Measurements from ENCODE around the gene SCN2B.
A peak's percentile ranks its signal among the peaks of the same experiment; 100 is the strongest.

Gene SCN2B

GRCh38 chr11:118174006-118174567 is 2.4 kb downstream of the SCN2B start:
- no peak for DNase-seq

GRCh38 chr11:118172356-118172755 is 4.1 kb downstream of the SCN2B start:
- no peak for DNase-seq

- peak; percentile 37 to 66 (median 59) for DNase-seq
Measured at GRCh38 chr11:118171269-118172062, 5.0 kb downstream of the SCN2B start.

- DNase-seq: no peak
Measured at GRCh38 chr11:118170882-118171268, 5.6 kb downstream of the SCN2B start.

GRCh38 chr11:118170231-118170630 is 6.2 kb downstream of the SCN2B start:
- no peak for DNase-seq

DNA sequence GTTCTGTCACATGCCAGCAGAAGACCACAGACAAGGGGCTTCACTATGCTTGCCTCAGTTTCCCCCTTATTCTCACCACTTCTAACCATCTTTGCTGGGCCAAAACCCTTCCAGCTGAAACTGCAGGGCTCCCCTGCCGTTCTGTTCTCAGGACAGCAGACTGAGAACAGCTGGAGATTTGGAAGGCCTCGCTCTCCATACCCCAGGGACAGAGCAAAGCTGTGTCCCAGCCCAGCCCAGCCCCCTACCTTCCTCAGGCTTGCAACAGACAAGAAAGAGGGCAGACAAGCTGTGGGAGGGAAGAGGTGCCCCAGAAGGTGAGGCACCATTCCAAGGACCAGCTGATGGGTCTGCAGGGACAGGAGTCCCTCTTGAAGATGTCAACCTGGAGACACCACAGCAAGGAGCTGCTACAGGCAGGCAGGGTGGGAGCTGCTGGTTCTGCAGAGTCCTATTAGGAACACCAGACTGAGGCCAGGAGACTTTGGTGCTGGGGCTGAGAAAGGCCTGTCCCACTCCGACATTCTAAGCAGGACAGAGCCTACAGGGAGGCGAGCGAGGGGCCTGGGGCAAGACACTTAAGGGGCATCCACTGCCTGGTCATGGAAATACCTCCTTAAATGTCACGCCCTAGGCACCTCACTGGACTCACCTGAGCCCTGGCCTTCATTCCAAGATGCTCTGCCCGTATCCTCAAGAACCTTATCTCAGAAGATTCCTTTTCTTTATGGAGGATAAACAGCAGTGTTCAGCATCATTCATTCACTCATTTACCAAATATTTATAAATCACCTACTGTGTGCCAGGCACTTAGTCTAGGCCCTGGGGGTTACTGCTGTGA is 6.9 kb downstream of the SCN2B start:
- no peak for DNase-seq

- no peak for DNase-seq
Measured at GRCh38 chr11:118168751-118169150, 7.7 kb downstream of the SCN2B start.

DNA sequence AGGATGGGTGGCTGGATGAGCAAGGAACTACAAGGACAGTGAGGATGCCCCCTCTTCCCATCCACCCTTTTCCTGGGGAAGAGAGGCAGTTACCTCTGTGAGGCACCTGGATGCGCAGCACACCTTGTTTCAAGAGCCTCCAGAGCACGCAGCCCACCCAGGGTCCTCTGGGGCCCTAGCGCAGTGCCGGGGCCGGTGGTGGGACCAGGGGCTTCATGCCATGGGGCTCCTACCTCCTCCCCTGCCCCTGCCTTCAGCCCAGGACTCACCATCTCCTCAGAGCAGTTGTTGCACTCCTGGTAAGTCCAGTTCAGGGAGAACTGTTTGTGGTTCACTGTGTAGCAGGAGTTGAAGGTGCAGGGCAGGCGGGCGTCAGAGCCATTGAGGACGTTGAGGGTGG is 8.1 kb downstream of the SCN2B start:
- DNase-seq: no peak

GRCh38 chr11:118167906-118168305 is 8.5 kb downstream of the SCN2B start:
- no peak for DNase-seq

GRCh38 chr11:118167253-118167652 is 9.2 kb downstream of the SCN2B start:
- no peak for DNase-seq

- no peak for DNase-seq
Measured at GRCh38 chr11:118166641-118167040, 9.8 kb downstream of the SCN2B start.

DNA sequence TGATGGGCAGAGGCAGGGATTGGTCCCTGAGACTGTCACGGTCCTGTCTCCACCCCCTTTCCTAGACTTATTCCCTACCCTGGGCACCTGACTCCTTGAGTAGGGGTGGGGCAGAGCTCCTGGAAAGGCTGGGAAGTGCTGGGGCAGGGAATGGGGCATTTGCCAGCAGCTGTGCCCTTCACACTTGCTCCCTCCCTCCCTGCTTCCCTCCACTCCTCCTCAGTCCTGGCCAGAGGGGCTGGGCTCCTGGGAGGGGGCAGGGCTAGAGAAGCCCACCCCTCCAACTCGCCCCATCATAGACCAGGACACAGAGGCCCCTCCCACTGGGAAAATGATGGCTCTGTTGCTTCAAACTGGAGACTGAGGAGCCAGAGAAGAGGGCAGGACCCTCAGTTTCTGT is 11.6 kb downstream of the SCN2B start:
- DNase-seq: no peak

DNA sequence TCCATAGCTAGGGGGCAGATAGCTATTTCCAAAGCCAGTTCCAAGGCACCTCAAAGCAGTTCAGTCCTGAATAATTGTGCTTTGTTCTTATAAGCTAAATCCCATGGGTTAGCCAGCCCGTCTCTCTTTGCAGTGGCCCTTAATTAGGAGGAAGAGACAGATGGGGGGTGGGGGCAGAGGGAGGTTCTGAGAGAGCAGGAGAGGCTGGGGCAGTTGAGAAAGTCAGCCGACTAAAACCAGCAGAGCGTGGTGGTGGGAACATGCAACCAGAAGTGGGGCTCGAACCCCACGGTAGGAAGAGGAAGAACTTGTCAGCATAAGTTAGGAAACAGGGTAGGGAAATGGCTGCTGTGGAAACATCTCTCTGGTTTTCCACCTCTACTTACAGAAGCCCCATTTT is 12.9 kb downstream of the SCN2B start:
- no peak for DNase-seq

DNA sequence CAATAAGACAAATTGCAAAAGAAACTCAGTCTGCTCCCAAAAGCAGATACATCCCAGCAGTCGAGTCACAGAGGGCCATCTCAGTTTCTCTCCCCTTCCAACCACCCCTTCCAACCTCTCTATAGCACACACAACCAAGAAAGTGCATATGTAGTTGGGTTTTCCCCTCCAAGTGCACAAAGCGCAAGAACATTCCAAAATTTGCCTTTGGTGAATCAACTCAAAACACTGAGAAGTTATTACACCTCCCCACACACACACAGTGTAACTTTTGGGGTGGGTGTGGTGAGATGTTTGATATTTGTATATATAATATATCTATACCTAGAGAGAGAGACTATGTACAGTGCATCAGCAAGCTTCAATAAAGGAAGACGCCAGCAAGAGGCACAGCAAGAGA is 13.6 kb downstream of the SCN2B start:
- no peak for DNase-seq

DNA sequence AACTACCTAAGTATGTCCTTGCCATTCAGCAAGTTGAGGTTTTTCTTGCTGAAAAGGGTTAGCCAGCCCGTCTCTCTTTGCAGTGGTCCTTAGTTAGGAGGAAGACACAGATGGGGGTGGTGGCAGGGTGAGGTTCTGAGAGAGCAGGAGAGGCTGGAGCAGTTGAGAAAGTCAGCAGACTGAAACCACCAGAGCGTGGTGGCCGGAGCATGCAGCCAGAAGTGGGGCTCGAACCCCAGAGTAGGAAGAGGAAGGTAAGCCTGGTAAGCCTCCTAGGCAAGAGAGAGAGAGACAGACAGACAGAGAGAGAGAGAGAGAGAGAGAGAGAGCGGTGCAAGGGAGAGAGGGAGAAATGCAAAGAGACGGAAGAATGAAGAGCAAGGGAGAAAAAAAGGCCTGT is 14.7 kb downstream of the SCN2B start:
- no peak for DNase-seq

- no peak for DNase-seq
Measured at GRCh38 chr11:118157186-118157895, 19.1 kb downstream of the SCN2B start.

DNA sequence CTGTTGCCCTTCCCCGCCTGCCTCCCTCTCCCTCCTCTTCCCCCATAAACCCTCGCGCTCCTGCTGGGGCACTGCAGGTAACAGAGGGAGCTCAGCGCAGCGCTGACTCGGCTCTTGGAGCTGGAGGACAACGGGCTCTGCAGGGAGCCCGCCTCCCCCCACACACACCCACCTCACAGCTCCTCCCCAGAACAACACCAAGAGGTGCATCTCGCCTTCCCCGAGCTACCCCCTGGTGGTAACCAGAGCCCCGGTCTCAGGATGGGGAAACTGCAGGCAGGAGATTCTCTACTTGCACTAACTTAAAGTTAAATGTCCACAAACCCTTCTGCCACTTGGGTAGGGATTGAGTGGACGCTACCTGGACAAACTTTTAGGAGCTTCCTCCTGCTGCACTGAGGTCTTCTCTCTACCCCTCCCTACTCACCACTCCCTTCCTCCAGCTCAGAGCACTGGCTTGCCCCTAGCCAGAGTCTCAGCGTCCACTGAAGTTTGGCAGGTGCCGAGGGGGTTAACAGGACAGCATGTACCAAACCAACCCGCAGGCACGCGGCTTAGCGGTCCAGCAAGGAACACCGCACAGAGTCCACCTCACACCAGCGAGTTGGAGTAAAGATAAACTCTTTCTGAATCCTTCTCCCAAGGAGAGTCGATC is 19.8 kb downstream of the SCN2B start:
- no peak for DNase-seq

GRCh38 chr11:118155776-118156530 is 20.5 kb downstream of the SCN2B start:
- DNase-seq: no peak

DNA sequence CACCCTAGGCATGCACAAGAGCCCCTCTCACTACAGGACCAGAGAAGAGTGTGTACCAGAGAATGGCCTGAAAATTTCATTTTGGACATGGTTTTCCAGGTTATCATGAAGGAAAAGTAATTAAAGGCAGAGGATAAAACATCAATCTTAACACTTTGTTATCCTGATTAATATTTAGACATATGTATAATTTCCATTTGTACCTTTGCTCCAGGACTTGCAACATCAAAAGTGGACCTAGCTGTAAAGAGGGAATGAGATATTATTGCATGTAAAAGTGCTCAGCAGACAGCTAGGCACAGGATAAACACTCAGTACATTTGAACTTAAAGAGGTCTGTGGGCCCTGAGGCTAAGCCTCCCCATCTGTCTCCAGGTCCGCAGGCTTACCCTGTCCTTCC is 21.8 kb downstream of the SCN2B start:
- no peak for DNase-seq

DNA sequence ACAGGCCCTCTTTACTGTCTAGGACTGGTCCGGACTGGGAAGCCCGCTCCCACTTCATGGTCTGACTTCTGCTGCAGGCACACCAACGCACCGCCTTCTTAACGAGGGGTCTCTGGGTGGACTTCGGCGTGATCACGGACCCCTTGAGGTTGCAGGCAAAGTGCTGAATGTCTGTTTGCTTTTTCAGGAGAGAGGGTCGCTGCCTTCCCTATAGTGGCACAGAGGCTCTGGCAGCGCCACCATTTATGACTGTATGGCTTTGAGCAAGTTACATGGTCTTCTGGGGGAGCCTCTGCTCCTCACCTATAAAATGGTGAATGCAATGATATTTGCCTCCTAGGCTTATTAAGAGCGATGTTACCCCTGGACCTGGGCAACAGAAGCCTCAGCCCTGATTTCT is 22.5 kb downstream of the SCN2B start:
- no peak for DNase-seq

- no peak for DNase-seq
Measured at GRCh38 chr11:118153516-118153915, 22.9 kb downstream of the SCN2B start.

Measured in T-helper 1 cell (primary cell).